Mucosa of rectum (tissue), 2 donors: ENCODE results near the gene CD274.
A peak's percentile ranks its signal among the peaks of the same experiment; 100 is the strongest.
"Not testable (repeated sequence)": the region's sequence is repeated elsewhere in the genome, so short reads cannot be mapped to it uniquely, and the experiment has no call there.

Experiments used
- H3K27ac ChIP-seq, 2 donors: one replicate each; pipeline ENCODE4 v1.7.0; 2013; ENCODE audit warnings: inconsistent platforms in 2 of 2, low read depth in 2 of 2, low read length in 2 of 2
- H3K27me3 ChIP-seq, 2 donors: one replicate each; pipeline ENCODE4 v1.7.0; 2013; ENCODE audit warnings: low read length in 2 of 2; ENCODE audit not compliant: control insufficient read depth in 2 of 2, insufficient read depth in 2 of 2
- H3K36me3 ChIP-seq, 2 donors: one replicate each; pipeline ENCODE4 v1.7.0; 2013; ENCODE audit warnings: low read length in 2 of 2; ENCODE audit not compliant: control insufficient read depth in 2 of 2, insufficient read depth in 2 of 2
- H3K4me1 ChIP-seq, 2 donors: one replicate each; pipeline ENCODE4 v1.7.0; 2013; ENCODE audit warnings: low read length in 2 of 2, mild to moderate bottlenecking in 1 of 2; ENCODE audit not compliant: control insufficient read depth in 2 of 2, insufficient read depth in 2 of 2
- H3K4me3 ChIP-seq, 2 donors: one replicate each; pipeline ENCODE4 v1.7.0; 2013; ENCODE audit warnings: low read length in 2 of 2
- H3K9ac ChIP-seq, 2 donors: one replicate each; pipeline ENCODE4 v1.7.0; 2013; ENCODE audit warnings: low read length in 2 of 2, low read depth in 1 of 2, mild to moderate bottlenecking in 1 of 2
- H3K9me3 ChIP-seq, 2 donors: one replicate each; pipeline ENCODE4 v1.7.0; 2013; ENCODE audit warnings: low read length in 2 of 2; ENCODE audit not compliant: control insufficient read depth in 2 of 2
- donor health status: healthy.
- donor health status: Normal muscosa, but diverticular disease.

Gene CD274

DNA sequence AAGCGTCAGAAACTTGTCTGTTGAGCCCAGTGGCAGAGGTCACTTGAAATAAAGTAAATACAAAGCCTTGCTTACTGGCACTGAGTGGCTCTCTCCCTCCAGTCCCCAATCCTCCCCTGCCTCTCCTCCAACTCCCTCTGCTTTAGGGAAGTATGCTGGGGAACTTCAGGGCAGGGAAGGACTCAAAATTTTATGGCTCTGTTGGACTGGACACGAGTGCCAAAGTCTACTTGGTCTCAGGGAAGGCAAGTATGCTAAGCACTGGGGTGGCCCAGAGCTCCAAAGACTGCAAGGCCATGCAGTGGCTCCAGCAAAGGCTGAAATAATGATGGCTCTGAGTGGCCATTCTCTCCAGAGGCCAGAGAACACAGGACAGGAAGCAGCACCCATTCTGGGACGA is 22.2 kb upstream of the CD274 start:
- H3K27me3 ChIP-seq: no peaks in the 10 kb centered on the region
- H3K9ac ChIP-seq: no peak overlapping the region
- no peak overlapping the region for H3K4me3 ChIP-seq
- peaks cover 3 to 15% of the 10 kb centered on the region in 2 donors for H3K36me3 ChIP-seq
- H3K9me3 ChIP-seq: no peaks in the 10 kb centered on the region
- no peak overlapping the region for H3K27ac ChIP-seq
- H3K4me1 ChIP-seq: no peaks in the 10 kb centered on the region

DNA sequence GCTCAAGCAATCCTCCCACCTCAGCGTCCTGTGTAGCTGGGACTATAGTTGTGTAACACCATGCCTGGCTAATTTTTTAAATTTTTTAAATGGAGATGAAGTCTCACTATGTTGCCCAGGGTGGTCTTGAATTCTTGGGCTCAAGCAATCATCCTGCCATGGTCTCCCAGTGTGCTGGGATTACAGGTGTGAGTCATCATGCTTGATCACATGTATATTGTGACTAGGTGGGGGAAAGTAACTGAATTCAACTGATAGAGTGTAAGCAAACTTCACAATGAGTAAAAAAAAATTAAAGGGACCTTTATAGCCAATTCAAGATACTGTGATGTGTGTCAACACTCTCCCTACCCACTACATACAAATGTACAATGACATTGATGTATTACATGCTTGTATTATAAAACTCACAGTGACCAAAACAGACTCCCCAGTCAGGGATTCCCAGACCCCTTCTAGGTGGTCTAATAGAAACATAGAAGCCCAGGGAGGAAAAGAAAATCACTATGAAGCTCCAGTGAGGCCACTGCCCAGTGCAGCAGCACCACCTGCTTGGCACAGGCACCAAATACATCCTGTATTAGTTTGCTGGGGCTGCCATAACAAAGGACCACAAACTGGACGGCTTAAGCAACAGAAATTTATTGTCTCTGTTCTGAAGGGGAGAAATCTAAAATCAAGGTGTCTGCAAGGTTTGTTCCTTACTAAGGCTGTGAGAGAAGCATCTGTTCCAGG is 21.4 kb upstream of the CD274 start:
- H3K9me3 ChIP-seq: no peaks in the 10 kb centered on the region
- H3K4me3 ChIP-seq: no peak overlapping the region
- H3K9ac ChIP-seq: no peak overlapping the region
- H3K36me3 ChIP-seq: peaks cover 3 to 19% of the 10 kb centered on the region in 2 donors
- no peaks in the 10 kb centered on the region for H3K4me1 ChIP-seq
- H3K27ac ChIP-seq: no peak overlapping the region
- no peaks in the 10 kb centered on the region for H3K27me3 ChIP-seq

DNA sequence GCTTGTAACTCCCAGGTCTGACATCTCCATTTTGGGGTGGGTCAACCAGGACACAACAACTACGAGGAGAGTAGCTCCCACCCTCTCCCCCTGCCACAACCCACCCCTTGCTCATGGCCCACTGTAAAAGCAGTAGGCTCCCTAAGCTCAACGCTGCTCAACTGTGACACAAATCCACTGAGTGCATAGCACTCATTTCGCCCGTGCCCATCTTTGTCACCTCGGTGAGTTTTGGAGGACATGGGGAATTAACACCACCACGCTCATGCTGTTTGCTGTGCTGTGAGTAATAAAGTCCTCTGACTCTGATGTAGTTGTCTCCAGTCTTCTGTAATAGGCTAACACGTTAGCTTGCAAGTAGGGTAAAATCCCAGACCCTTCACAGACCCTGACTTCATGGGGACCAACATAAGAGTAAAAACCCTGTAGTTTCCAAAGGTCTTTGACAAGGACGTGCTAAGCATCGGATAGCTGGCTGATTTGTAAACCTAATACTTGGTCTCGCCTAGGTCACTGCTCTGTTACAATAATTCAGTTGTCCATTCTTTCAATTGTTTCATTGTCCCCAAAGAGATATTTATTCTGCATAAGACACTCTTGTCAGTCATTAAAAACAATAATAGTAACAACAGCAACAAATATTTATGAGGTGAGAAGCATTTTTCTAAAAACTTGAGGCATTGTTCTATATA is 20.3 kb upstream of the CD274 start:
- Histone ChIP-seq H3K4me3 (no peak overlapping the region), H3K27ac (no peak overlapping the region), H3K9ac (no peak overlapping the region), H3K4me1 (no peaks in the 10 kb centered on the region), H3K36me3 (peaks cover 3 to 19% of the 10 kb centered on the region in 2 donors), H3K9me3 (no peaks in the 10 kb centered on the region), H3K27me3 (no peaks in the 10 kb centered on the region)

DNA sequence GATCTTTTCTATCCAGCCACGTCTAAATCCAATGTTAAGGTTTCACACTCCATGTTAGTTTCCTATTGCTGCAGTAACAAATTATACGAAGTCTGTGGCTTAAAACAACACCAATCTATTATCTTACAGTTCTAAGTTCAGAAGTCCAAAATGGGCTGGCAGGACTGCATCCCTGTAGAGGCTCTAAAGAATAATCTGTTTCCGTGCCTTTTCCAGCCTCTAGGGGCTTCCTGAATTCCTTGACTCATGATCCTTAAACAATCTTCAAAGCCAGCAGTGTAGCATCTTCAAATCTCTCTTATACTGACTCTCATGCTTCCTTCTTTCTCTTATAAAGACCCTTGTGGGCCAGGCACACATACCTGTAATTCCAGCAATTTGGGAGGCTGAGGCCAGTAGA is 19.4 kb upstream of the CD274 start:
- no peak overlapping the region for H3K4me3 ChIP-seq
- no peaks in the 10 kb centered on the region for H3K9me3 ChIP-seq
- peaks cover 0 to 7% of the 10 kb centered on the region in 2 donors for H3K4me1 ChIP-seq
- H3K36me3 ChIP-seq: peaks cover 3 to 27% of the 10 kb centered on the region in 2 donors
- H3K27ac ChIP-seq: no peak overlapping the region
- H3K27me3 ChIP-seq: no peaks in the 10 kb centered on the region
- no peak overlapping the region for H3K9ac ChIP-seq

DNA sequence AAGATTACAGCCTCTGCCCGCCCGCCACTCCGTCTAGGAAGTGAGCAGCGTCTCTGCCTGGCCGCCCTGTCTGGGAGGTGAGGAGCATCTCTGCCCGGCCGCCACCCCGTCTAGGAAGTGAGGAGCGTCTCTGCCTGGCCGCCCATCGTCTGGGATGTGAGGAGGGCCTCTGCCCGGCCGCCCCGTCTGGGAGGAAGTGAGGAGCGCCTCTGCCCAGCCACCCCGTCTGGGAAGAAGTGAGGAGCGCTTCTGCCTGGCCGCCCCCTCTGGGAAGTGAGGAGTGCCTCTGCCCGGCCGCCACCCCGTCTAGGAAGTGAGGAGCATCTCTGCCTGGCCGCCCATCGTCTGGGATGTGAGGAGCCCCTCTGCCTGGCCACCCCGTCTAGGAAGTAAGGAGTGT is 17.5 kb upstream of the CD274 start:
- not testable (repeated sequence) for H3K27ac ChIP-seq, H3K4me3 ChIP-seq, H3K9me3 ChIP-seq, H3K27me3 ChIP-seq, H3K9ac ChIP-seq
- peaks cover 3 to 15% of the 10 kb centered on the region in 2 donors for H3K4me1 ChIP-seq
- peaks cover 3 to 28% of the 10 kb centered on the region in 2 donors for H3K36me3 ChIP-seq

DNA sequence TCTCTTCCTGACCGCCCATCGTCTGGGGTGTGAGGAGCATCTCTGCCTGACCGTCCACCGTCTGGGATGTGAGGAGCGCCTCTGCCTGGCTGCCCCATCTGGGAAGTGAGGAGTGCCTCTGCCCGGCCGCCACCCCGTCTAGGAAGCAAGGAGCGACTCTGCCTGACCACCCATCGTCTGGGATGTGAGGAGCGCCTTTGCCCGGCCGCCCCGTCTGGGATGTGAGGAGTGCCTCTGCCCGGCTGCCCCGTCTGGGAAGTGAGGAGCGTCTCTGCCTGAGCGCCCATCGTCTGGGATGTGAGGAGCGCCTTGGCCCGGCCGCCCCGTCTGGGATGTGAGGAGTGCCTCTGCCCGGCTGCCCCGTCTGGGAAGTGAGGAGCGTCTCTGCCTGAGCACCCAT is 17.0 kb upstream of the CD274 start:
- peaks cover 6 to 19% of the 10 kb centered on the region in 2 donors for H3K4me1 ChIP-seq
- not testable (repeated sequence) for H3K27ac ChIP-seq, H3K9me3 ChIP-seq, H3K27me3 ChIP-seq, H3K9ac ChIP-seq, H3K4me3 ChIP-seq
- H3K36me3 ChIP-seq: peaks cover 3 to 27% of the 10 kb centered on the region in 2 donors

DNA sequence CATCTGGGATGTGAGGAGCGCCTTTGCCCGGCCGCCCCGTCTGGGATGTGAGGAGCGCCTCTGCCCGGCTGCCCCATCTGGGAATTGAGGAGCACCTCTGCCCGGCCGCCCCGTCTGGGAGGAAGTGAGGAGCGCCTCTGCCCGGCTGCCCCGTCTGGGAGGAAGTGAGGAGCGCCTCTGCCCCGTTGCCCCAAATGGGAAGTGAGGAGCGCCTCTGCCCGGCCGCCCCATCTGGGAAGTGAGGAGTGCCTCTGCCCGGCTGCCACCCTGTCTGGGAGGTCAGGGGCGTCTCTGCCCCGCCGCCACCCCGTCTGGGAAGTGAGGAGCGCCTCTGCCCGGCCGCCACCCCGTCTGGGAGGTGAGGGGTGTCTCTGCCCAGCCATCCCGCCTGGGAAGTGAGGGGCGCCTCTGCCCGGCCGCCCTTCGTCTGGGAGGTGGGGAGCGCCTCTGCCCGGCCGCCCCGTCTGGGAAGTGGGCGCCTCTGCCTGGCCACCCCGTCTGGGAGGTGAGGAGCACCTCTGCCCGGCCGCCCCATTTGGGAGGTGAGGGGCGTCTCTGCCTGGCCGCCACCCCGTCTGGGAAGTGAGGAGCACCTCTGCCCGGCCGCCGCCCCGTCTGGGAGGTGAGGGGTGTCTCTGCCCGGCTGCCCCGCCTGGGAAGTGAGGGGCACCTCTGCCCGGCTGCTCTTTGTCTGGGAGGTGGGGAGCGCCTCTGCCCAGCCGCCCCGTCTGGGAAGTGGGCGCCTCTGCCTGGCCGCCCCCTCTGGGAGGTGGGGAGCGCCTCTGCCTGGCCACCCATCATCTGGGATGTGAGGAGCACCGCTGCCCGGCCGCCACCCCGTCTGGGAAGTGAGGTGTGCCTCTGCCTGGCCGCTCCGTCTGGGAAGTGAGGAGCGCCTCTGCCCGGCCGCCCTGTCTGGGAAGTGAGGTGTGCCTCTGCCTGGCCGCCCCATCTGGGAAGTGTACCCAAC is 16.2 kb upstream of the CD274 start:
- peaks cover 7 to 24% of the 10 kb centered on the region in 2 donors for H3K4me1 ChIP-seq
- H3K9ac ChIP-seq, H3K27me3 ChIP-seq, H3K27ac ChIP-seq, H3K4me3 ChIP-seq, H3K9me3 ChIP-seq: not testable (repeated sequence)
- peaks cover 3 to 27% of the 10 kb centered on the region in 2 donors for H3K36me3 ChIP-seq

DNA sequence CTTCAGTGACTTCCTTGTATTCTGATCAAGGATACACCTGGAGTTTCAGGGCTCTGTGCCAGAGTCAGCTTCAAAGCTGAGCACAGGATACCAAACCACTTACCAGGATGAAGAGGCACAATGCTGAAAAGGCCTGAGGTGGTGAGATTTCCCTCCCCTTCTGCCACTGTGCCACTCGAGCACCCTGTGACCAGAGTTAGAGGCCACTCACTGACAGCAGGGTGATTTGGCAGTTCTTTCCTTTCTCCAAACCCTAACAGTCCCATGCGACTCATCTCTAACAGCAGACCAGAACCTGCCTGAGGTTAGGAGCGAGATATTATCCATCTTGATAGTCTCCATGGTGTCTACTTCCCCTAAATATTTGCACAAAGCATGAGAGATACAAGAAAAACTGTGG is 14.4 kb upstream of the CD274 start:
- H3K9ac ChIP-seq: peak overlapping the region in 1 of 2 donors; percentile 89
- peak overlapping the region; percentile 17 to 78 for H3K4me3 ChIP-seq
- H3K9me3 ChIP-seq: no peaks in the 10 kb centered on the region
- H3K27ac ChIP-seq: peak overlapping the region; percentile 96 to 97
- peaks cover 0 to 16% of the 10 kb centered on the region in 2 donors for H3K36me3 ChIP-seq
- H3K4me1 ChIP-seq: peaks cover 7 to 24% of the 10 kb centered on the region in 2 donors
- H3K27me3 ChIP-seq: no peaks in the 10 kb centered on the region

DNA sequence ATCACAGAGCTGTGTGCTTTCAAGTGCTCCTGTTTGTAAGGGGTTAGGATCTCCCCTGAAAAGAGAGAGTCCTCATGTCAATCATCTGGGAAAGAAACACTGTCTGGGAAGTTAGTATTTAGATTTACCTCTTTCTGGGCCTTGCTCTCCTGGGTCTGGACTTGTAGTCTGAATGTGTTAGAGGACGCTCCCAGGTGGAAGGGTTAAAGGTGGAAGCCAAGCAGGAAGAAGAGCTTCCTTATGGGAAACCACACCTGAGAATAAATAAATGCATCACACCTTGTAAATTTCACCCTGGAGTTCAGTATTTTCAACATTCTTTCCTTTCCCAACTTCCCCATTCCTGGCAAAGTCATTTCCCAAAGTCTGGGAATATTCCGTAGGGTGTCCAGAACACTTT is 13.9 kb upstream of the CD274 start:
- H3K4me3 ChIP-seq: peak overlapping the region; percentile 70 to 78
- H3K36me3 ChIP-seq: peaks cover 0 to 15% of the 10 kb centered on the region in 2 donors
- H3K27ac ChIP-seq: peak overlapping the region; percentile 96 to 97
- no peaks in the 10 kb centered on the region for H3K27me3 ChIP-seq
- peak overlapping the region in 1 of 2 donors; percentile 89 for H3K9ac ChIP-seq
- no peaks in the 10 kb centered on the region for H3K9me3 ChIP-seq
- peaks cover 7 to 24% of the 10 kb centered on the region in 2 donors for H3K4me1 ChIP-seq
